ENCODE data around the gene EFHC1. TPM values are rescaled to one million over a fixed set of nuclear protein-coding genes. Genes with fewer than 3 reads are reported as not detected.

Gene EFHC1
- total and polyA plus RNA-seq, 2 donors (not counting 1 experiment from before 2014, with no cell fraction given), result 19.4 to 34.8 TPM

GRCh38 chr6:52505726-52506409 lies 85.7 kb downstream of the EFHC1 start:
- WGBS (ENCODE audit: insufficient coverage), result 83% methylated on average over 10 of the region's 16 CpGs
- H3K4me1 Mint-ChIP-seq, result peaks cover 2% of the 10 kb centered on the region
- ATAC-seq (ENCODE audit: low read depth) (peak; percentile 46), DNase-seq (peak; percentile 39)
- H3K4me3 Mint-ChIP-seq, result no peak overlapping the region
- Histone ChIP-seq H3K36me3 (replicated peaks in 1 of 2; ENCODE audit: control extremely low read depth in 1 of 2, control insufficient read depth in 1 of 2, extremely low read depth in 1 of 2, insufficient read depth in 2 of 2, low read length in 1 of 2) (peaks cover 0 to 50% of the 10 kb centered on the region in 2 experiments), H3K9me3 (ENCODE audit: control extremely low read depth in 1 of 3, control insufficient read depth in 2 of 3, insufficient read depth in 1 of 3, low read length in 2 of 3) (no peaks in the 10 kb centered on the region), H3K27ac (ENCODE audit: low read length in 2 of 2) (no peak overlapping the region), H3K27me3 (replicated peaks in 1 of 4; ENCODE audit: control extremely low read depth in 1 of 4, control insufficient read depth in 3 of 4, insufficient read depth in 4 of 4, low read length in 3 of 4) (no peaks in the 10 kb centered on the region), H3K9ac (ENCODE audit: low read length) (no peak overlapping the region), H3K79me2 (ENCODE audit: control insufficient read depth, insufficient read depth, low read length) (no peaks in the 10 kb centered on the region), H3K4me2 (replicated peaks; ENCODE audit: low read depth, low read length, poor library complexity, severe bottlenecking) (no peak overlapping the region), H4K20me1 (ENCODE audit: control insufficient read depth, insufficient read depth, low read length, poor library complexity, severe bottlenecking) (no peaks in the 10 kb centered on the region), H2AFZ (ENCODE audit: insufficient read depth, low read depth, low read length, poor library complexity, severe bottlenecking) (no peak overlapping the region), H3K4me1 (ENCODE audit: control insufficient read depth in 2 of 2, insufficient read depth in 2 of 2, low read length in 2 of 2) (peaks cover 0 to 9% of the 10 kb centered on the region in 2 donors), H3K4me3 (ENCODE audit: control extremely low read depth in 1 of 5, extremely low read depth in 1 of 5, insufficient read depth in 1 of 5, low read depth in 2 of 5, low read length in 4 of 5) (no peak overlapping the region)
- intact Hi-C loops (cut with micrococcal nuclease), result loop anchor here (1.0 kb wide), 1 partner anchor 90 kb away; no protein-coding TSS in a partner anchor
- no peak overlapping the region for H3K27ac Mint-ChIP-seq
- ChIA-PET POLR2A (no interaction called here), CTCF (interaction anchor here (0.9 to 2.3 kb wide), 6 partner anchors 10 to 219 kb away, joined by 3 to 22 read pairs (median 4); partner anchors contain the start of gene EFHC1)
- H3K9me3 Mint-ChIP-seq (ENCODE audit: insufficient read depth), result no peaks in the 10 kb centered on the region
- no peaks in the 10 kb centered on the region for H3K27me3 Mint-ChIP-seq
- TF ChIP-seq EZH2 (IDR thresholded peaks at IDR 0.05; ENCODE audit: borderline replicate concordance, insufficient read depth, low read depth, low read length, poor library complexity, severe bottlenecking) (no peak), CTCF (IDR thresholded peaks at IDR 0.05) (peak; percentile 53)

- Histone ChIP-seq H3K27me3 (replicated peaks in 1 of 4; ENCODE audit: control extremely low read depth in 1 of 4, control insufficient read depth in 3 of 4, insufficient read depth in 4 of 4, low read length in 3 of 4) (no peaks in the 10 kb centered on the region), H3K9ac (ENCODE audit: low read length) (no peak overlapping the region), H3K79me2 (ENCODE audit: control insufficient read depth, insufficient read depth, low read length) (no peaks in the 10 kb centered on the region), H4K20me1 (ENCODE audit: control insufficient read depth, insufficient read depth, low read length, poor library complexity, severe bottlenecking) (no peaks in the 10 kb centered on the region), H3K4me3 (ENCODE audit: control extremely low read depth in 1 of 5, extremely low read depth in 1 of 5, insufficient read depth in 1 of 5, low read depth in 2 of 5, low read length in 4 of 5) (no peak overlapping the region), H3K27ac (ENCODE audit: low read length in 2 of 2) (no peak overlapping the region), H3K36me3 (replicated peaks in 1 of 2; ENCODE audit: control extremely low read depth in 1 of 2, control insufficient read depth in 1 of 2, extremely low read depth in 1 of 2, insufficient read depth in 2 of 2, low read length in 1 of 2) (peaks cover 0 to 50% of the 10 kb centered on the region in 2 experiments), H2AFZ (ENCODE audit: insufficient read depth, low read depth, low read length, poor library complexity, severe bottlenecking) (no peak overlapping the region), H3K4me2 (replicated peaks; ENCODE audit: low read depth, low read length, poor library complexity, severe bottlenecking) (no peak overlapping the region), H3K4me1 (ENCODE audit: control insufficient read depth in 2 of 2, insufficient read depth in 2 of 2, low read length in 2 of 2) (peaks cover 0 to 9% of the 10 kb centered on the region in 2 donors), H3K9me3 (ENCODE audit: control extremely low read depth in 1 of 3, control insufficient read depth in 2 of 3, insufficient read depth in 1 of 3, low read length in 2 of 3) (no peaks in the 10 kb centered on the region)
- POLR2A ChIA-PET, result no interaction called here
- Mint-ChIP-seq H3K9me3 (ENCODE audit: insufficient read depth) (no peaks in the 10 kb centered on the region), H3K27ac (no peak overlapping the region), H3K4me1 (peaks cover 2% of the 10 kb centered on the region), H3K4me3 (no peak overlapping the region), H3K27me3 (no peaks in the 10 kb centered on the region)
- DNase-seq (no peak), ATAC-seq (ENCODE audit: low read depth) (no peak)
- TF ChIP-seq CTCF (IDR thresholded peaks at IDR 0.05) (no peak), EZH2 (IDR thresholded peaks at IDR 0.05; ENCODE audit: borderline replicate concordance, insufficient read depth, low read depth, low read length, poor library complexity, severe bottlenecking) (no peak)
- intact Hi-C loops (cut with micrococcal nuclease), result no loop called here
- CTCF ChIA-PET, result interaction anchor here (0.9 to 2.3 kb wide), 7 partner anchors 9 to 220 kb away, joined by 3 to 22 read pairs (median 3); partner anchors contain the start of gene EFHC1
- 84% methylated on average over 8 of the region's 9 CpGs for WGBS (ENCODE audit: insufficient coverage)
Measured at GRCh38 chr6:52506476-52506875, 86.3 kb downstream of the EFHC1 start.

Measured in B cell (primary cell).